ENCODE data around the gene TRIP13.

GRCh38 chr5:908172-908571, 15.5 kb downstream of the TRIP13 start:
- TF ChIP-seq CTCF (IDR thresholded peaks at IDR 0.05) = no peak
- TF ChIP-seq POLR2A (IDR thresholded peaks at IDR 0.05) = no peak
